HepG2 (cell line): ENCODE results near the gene UBE2B. TPM values are rescaled to one million over a fixed set of nuclear protein-coding genes. Genes with fewer than 3 reads are reported as not detected.

Experiments used
- ATAC-seq: fragments of 200-7000 bp; cut with Tn5 transposase; 3 replicates; pipeline ENCODE4 v1.9.1; 2020; ENCODE audit warnings: mild to moderate bottlenecking, moderate library complexity
- BruUV-seq: library from RNA; stranded (reverse); fragments of 400-500 nt; replicated peaks from 2 replicates; lab custom pipeline; 2021; lab: Mats Ljungman, UMichigan
- CTCF ChIA-PET: fragments of 300-600 bp; formaldehyde crosslinking; extraction: SDS; loops from one replicate; lab custom pipeline; 2021; ENCODE audit warnings: low total read pairs, inconsistent platforms, low intra/inter-chr PET ratio; lab: Yijun Ruan, JAX
- POLR2A ChIA-PET: fragments of 350-600 bp; sonication (Branson Sonifier 250); formaldehyde crosslinking; loops from one replicate; lab custom pipeline; 2020; ENCODE audit warnings: antibody characterized with exemption, inconsistent platforms; lab: Yijun Ruan, JAX
- DNase-seq: peaks from one replicate; pipeline ENCODE4 v3.0.0-alpha.2; 2015; ENCODE audit warnings: low spot score
- FAIRE-seq: peaks from 3 replicates; lab custom pipeline; 2011; peaks lifted over from hg19 to GRCh38; lab: Jason Lieb, UNC
- H2AFZ ChIP-seq: one replicate; pipeline ENCODE4 v1.6.1; 2011; ENCODE audit warnings: low read length, inconsistent platforms
- H3K27ac ChIP-seq: fragments of 300-600 bp; 3 replicates; pipeline ENCODE4 v1.8.0; 2011; ENCODE audit warnings: mixed run types, mild to moderate bottlenecking, mixed read lengths, low read length, inconsistent platforms; ENCODE audit not compliant: insufficient read depth; ENCODE audit errors: extremely low read length
- H3K27me3 ChIP-seq, 2 experiments: fragments of 200-600 bp in 1 of 2; 2 replicates in 1 of 2; 3 replicates in 1 of 2; pipeline versions ENCODE4 v1.6.0 to v1.8.0; 2011; ENCODE audit warnings: low read length in 2 of 2, mild to moderate bottlenecking in 2 of 2, moderate library complexity in 2 of 2, inconsistent platforms in 1 of 2; ENCODE audit not compliant: insufficient read depth in 2 of 2, control insufficient read depth in 1 of 2
- H3K36me3 ChIP-seq, 2 experiments: fragments of 200-600 bp in 1 of 2; replicated peaks in 1 of 2; 2 replicates in 1 of 2; 3 replicates in 1 of 2; pipeline versions ENCODE4 v1.5.1 to v1.8.0; 2011; ENCODE audit warnings: low read length in 2 of 2, inconsistent platforms in 1 of 2; ENCODE audit not compliant: insufficient read depth in 2 of 2, control insufficient read depth in 1 of 2
- H3K4me1 ChIP-seq: 2 replicates; pipeline ENCODE4 v1.5.1; 2012; ENCODE audit warnings: low read length, inconsistent platforms; ENCODE audit not compliant: insufficient read depth
- H3K4me2 ChIP-seq: 2 replicates; pipeline ENCODE4 v1.6.0; 2011; ENCODE audit warnings: low read depth, low read length, inconsistent platforms
- H3K4me3 ChIP-seq, 3 experiments: fragments of 200-600 bp in 1 of 3; sonication (generic), shearing (Covaris generic) in 1 of 3; replicated peaks in 1 of 3; 2 replicates each; pipeline ENCODE4 v1.5.1; 2011 to 2016; ENCODE audit warnings: low read length in 3 of 3, inconsistent platforms in 2 of 3, low read depth in 2 of 3, mild to moderate bottlenecking in 2 of 3, control low read depth in 1 of 3, mixed read lengths in 1 of 3; ENCODE audit not compliant: insufficient read depth in 1 of 3
- H3K79me2 ChIP-seq: one replicate; pipeline ENCODE4 v1.6.1; 2011; ENCODE audit warnings: low read length, inconsistent platforms; ENCODE audit not compliant: insufficient read depth
- H3K9ac ChIP-seq: 2 replicates; pipeline ENCODE4 v1.6.0; 2011; ENCODE audit warnings: mild to moderate bottlenecking, low read depth, low read length, inconsistent platforms; ENCODE audit not compliant: insufficient read depth
- H3K9me3 ChIP-seq: 2 replicates; pipeline ENCODE4 v1.5.1; 2012; ENCODE audit warnings: mild to moderate bottlenecking, low read length
- H4K20me1 ChIP-seq: 2 replicates; pipeline ENCODE4 v1.6.0; 2011; ENCODE audit warnings: inconsistent platforms, mild to moderate bottlenecking, low read length, moderate library complexity; ENCODE audit not compliant: insufficient read depth
- CBFB ChIP-seq: sonication (generic); formaldehyde crosslinking; IDR thresholded peaks from 2 replicates; pipeline ENCODE4 v1.4.0; 2020; ENCODE audit warnings: missing genetic modification reagents
- CBX2 ChIP-seq, 2 experiments: fragments of 200-600 bp in 1 of 2; sonication (generic); formaldehyde crosslinking in 1 of 2; IDR thresholded peaks; 2 replicates each; pipeline versions ENCODE4 v1.7.0 to v1.8.1; 2018 to 2022; ENCODE audit warnings: low read depth in 2 of 2, low read length in 1 of 2, mild to moderate bottlenecking in 1 of 2, missing genetic modification reagents in 1 of 2
- CCDC6 ChIP-seq: sonication (generic); formaldehyde crosslinking; IDR thresholded peaks from 2 replicates; pipeline ENCODE4 v1.8.1; 2022; ENCODE audit warnings: mild to moderate bottlenecking, missing genetic modification reagents, moderate library complexity
- FOXP1 ChIP-seq, 2 experiments: fragments of 450-650 bp in 1 of 2; IDR thresholded peaks; 2 replicates each; pipeline ENCODE4 v1.6.1; 2017 to 2018; ENCODE audit warnings: antibody characterized with exemption in 1 of 2
- MAF1 ChIP-seq: sonication (generic); formaldehyde crosslinking; IDR thresholded peaks from 2 replicates; pipeline ENCODE4 v1.5.0; 2020; ENCODE audit warnings: missing genetic modification reagents, borderline replicate concordance
- MAFF ChIP-seq: IDR thresholded peaks from 2 replicates; pipeline ENCODE4 v1.6.1; 2011; ENCODE audit warnings: low read depth, low read length, improper control_type of control experiment
- MAFK ChIP-seq, 2 experiments: IDR thresholded peaks in 1 of 2; conservative IDR thresholded peaks in 1 of 2; 2 replicates each; pipeline ENCODE4 v1.6.1; 2011; ENCODE audit warnings: improper control_type of control experiment in 2 of 2, low read length in 2 of 2
- RXRB ChIP-seq: IDR thresholded peaks from 2 replicates; pipeline ENCODE4 v1.6.1; 2016; ENCODE audit warnings: borderline replicate concordance, missing genetic modification reagents, missing compliant biosample characterization
- SIN3B ChIP-seq: fragments of 150-350 bp; IDR thresholded peaks from 2 replicates; pipeline ENCODE4 v1.6.1; 2014; ENCODE audit warnings: low read length
- ZFP90 ChIP-seq: sonication (generic); formaldehyde crosslinking; IDR thresholded peaks from 2 replicates; pipeline ENCODE4 v1.8.0; 2022; ENCODE audit warnings: missing genetic modification reagents, mild to moderate bottlenecking, inconsistent platforms, borderline replicate concordance
- ZNF121 ChIP-seq: sonication (generic); formaldehyde crosslinking; IDR thresholded peaks from 2 replicates; pipeline ENCODE4 v1.5.0; 2020; ENCODE audit warnings: mild to moderate bottlenecking, missing genetic modification reagents
- ZNF292 ChIP-seq: sonication (generic); formaldehyde crosslinking; IDR thresholded peaks from 2 replicates; pipeline ENCODE4 v1.8.1; 2022; ENCODE audit warnings: mild to moderate bottlenecking, low read depth, missing genetic modification reagents, borderline replicate concordance
- WGBS: methylation state at CpG from one replicate; pipeline ENCODE4 v1.1.6; 2017; ENCODE audit warnings: low lambda C conversion rate; 5-methylcytosine and 5-hydroxymethylcytosine counted together
- in situ Hi-C: cut with HindIII; loops from 2 replicates; pipeline ENCODE4 v1.10.0; 2017; ENCODE audit warnings: low pct_unique_long_range_greater_than_20kb; ENCODE audit not compliant: extremely low pct_ligation_motif_present
- intact Hi-C: fragments of 100-400 bp; cut with micrococcal nuclease; formaldehyde crosslinking; loops from one replicate; pipeline ENCODE4 v1.10.0; 2022; ENCODE audit not compliant: unreplicated experiment
- polyA plus RNA-seq, 8 experiments: library from polyadenylated mRNA; depleted of rRNA in 3 of 8; stranded (reverse) in 7 of 8; unstranded in 1 of 8; fragments of >200 nt; fragmentation: Illumina TruSeq in 4 of 8; extraction: Trizol in 4 of 8; gene quantifications; 2 replicates each; pipeline versions ENCODE4 v1.2.1 to v1.2.3, GENCODE V29; 2011 to 2016; ENCODE audit warnings: low read depth in 4 of 8, missing spikeins in 1 of 8, mixed read lengths in 1 of 8; ENCODE audit not compliant: insufficient read depth in 1 of 8
- total RNA-seq, 5 experiments: library from RNA; depleted of rRNA; stranded (reverse); fragments of >200 nt; fragmentation: Illumina TruSeq; extraction: Trizol; gene quantifications; 2 replicates each; pipeline ENCODE4 v1.2.3, GENCODE V29; 2016; ENCODE audit warnings: low read depth in 1 of 5
- TF ChIP-seq, protein P1 (sequence below): sonication (generic); formaldehyde crosslinking; IDR thresholded peaks from 2 replicates; pipeline ENCODE4 v1.8.0; 2022; ENCODE audit warnings: mild to moderate bottlenecking, missing genetic modification reagents; ENCODE audit not compliant: insufficient replicate concordance

The UBE2B gene
- total and polyA plus RNA-seq, 2 of the 13 experiments (the other 11 are each of a cell fraction or from before 2014, with no cell fraction given), result 25.2 to 56.0 TPM

- Histone ChIP-seq H3K27me3 (no peaks in the 10 kb centered on the region), H3K4me2 (no peak overlapping the region), H3K4me1 (0 out of 2 replicates have a peak, but pooled peaks cover 9% of the 10 kb centered on the region), H3K36me3 (peaks cover 6 to 28% of the 10 kb centered on the region in 2 experiments; a peak in 3 of 5 replicates)
- CTCF ChIA-PET, result no interaction called here
- intact Hi-C loops, result no loop called here
- TF ChIP-seq CBX2 (IDR thresholded peaks at IDR 0.05; ENCODE audit: low read depth, low read length) (no peak), CBX2 (CRISPR knock-in tag; IDR thresholded peaks at IDR 0.05; ENCODE audit: low read depth) (no peak), ZNF292 (no peak), CBFB (CRISPR knock-in tag) (no peak), MAFF (0 out of 2 replicates have a peak, but pooled peaks have one; percentile 9), MAFK (conservative IDR thresholded peaks at IDR 0.05 in 1 of 2, IDR thresholded peaks at IDR 0.05 in 1 of 2; ENCODE audit: low read length in 2 of 2) (0 out of 4 replicates have a peak, but pooled peaks have one; percentile 7 to 24), ZNF121 (CRISPR knock-in tag) (peak; percentile 89)
- TF ChIP-seq, all 625 proteins: peak for 3
- Histone ChIP-seq H3K9me3 (no peaks in the 10 kb centered on the region), H4K20me1 (no peaks in the 10 kb centered on the region), H2AFZ (no peak overlapping the region), H3K9ac (no peak overlapping the region), H3K27ac (no peak overlapping the region), H3K79me2 (no peaks in the 10 kb centered on the region), H3K4me3 (no peak overlapping the region)
- POLR2A ChIA-PET, result interaction anchor here (1.0 kb wide), 1 partner anchor 24 kb away, joined by 3 read pairs; the partner anchor contains the start of gene UBE2B
- in situ Hi-C loops, result no loop called here
- DNase-seq (no peak), ATAC-seq (peak; percentile 43), FAIRE-seq (no peak)
- BruUV-seq, result no TSS peak
- WGBS, result 92% methylated on average over 4 of the region's 4 CpGs
Observed at GRCh38 chr5:134396274-134396673, 24.9 kb downstream of the UBE2B start.

GRCh38 chr5:134397196-134397595, 25.8 kb downstream of the UBE2B start:
- Histone ChIP-seq H3K9me3 (no peaks in the 10 kb centered on the region), H3K27ac (no peak overlapping the region), H3K79me2 (no peaks in the 10 kb centered on the region), H3K36me3 (peaks cover 3 to 23% of the 10 kb centered on the region in 2 experiments; a peak in 3 of 5 replicates), H3K4me1 (0 out of 2 replicates have a peak, but pooled peaks cover 9% of the 10 kb centered on the region), H3K9ac (no peak overlapping the region), H2AFZ (no peak overlapping the region), H4K20me1 (no peaks in the 10 kb centered on the region), H3K27me3 (no peaks in the 10 kb centered on the region), H3K4me2 (no peak overlapping the region), H3K4me3 (no peak overlapping the region)
- DNase-seq, result no peak
- ATAC-seq, result peak; percentile 19
- BruUV-seq, result no TSS peak
- ChIA-PET POLR2A (interaction anchor here (1.0 kb wide), 1 partner anchor 221 kb away, joined by 3 read pairs; no protein-coding TSS in a partner anchor), CTCF (no interaction called here)
- intact Hi-C loops (no loop called here), in situ Hi-C loops (no loop called here)
- no peak for FAIRE-seq
- TF ChIP-seq MAF1 (no peak), SIN3B (no peak), ZFP90 (no peak), FOXP1 (IDR thresholded peaks at IDR 0.05) (no peak), FOXP1 (CRISPR knock-in tag; IDR thresholded peaks at IDR 0.05) (no peak), CCDC6 (CRISPR knock-in tag) (no peak), RXRB (CRISPR knock-in tag) (no peak)
- TF ChIP-seq, protein P1, sequence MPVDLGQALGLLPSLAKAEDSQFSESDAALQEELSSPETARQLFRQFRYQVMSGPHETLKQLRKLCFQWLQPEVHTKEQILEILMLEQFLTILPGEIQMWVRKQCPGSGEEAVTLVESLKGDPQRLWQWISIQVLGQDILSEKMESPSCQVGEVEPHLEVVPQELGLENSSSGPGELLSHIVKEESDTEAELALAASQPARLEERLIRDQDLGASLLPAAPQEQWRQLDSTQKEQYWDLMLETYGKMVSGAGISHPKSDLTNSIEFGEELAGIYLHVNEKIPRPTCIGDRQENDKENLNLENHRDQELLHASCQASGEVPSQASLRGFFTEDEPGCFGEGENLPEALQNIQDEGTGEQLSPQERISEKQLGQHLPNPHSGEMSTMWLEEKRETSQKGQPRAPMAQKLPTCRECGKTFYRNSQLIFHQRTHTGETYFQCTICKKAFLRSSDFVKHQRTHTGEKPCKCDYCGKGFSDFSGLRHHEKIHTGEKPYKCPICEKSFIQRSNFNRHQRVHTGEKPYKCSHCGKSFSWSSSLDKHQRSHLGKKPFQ (CRISPR knock-in tag), result no peak
- WGBS, result 100% methylated on average over 2 of the region's 2 CpGs
